ENCODE data around the gene CACNA1B.
A peak's percentile ranks its signal among the peaks of the same experiment; 100 is the strongest.

The CACNA1B gene

GRCh38 chr9:138042640-138043039 lies 165.1 kb downstream of the CACNA1B start:
- no CpG with 5 or more reads among the region's 8 CpGs for WGBS, 2 donors (ENCODE audit: extremely low coverage in 2 of 2, insufficient read length in 2 of 2, insufficient replicate concordance in 1 of 2)
- H4K91ac ChIP-seq (ENCODE audit: low read depth, low read length, poor library complexity): no peak overlapping the region
- H2AK5ac ChIP-seq (ENCODE audit: low read depth, low read length): no peak overlapping the region
- H3K4me2 ChIP-seq (ENCODE audit: insufficient read depth, low read length, poor library complexity, severe bottlenecking): no peak overlapping the region
- no peak overlapping the region for H3K23ac ChIP-seq (ENCODE audit: low read depth, low read length, poor library complexity)
- no peak overlapping the region for H3K4me3 ChIP-seq (ENCODE audit: low read length in 2 of 2)
- H3K36me3 ChIP-seq (replicated peaks in 1 of 2; ENCODE audit: control insufficient read depth in 2 of 2, insufficient read depth in 2 of 2, low read length in 2 of 2): no peaks in the 10 kb centered on the region
- no peaks in the 10 kb centered on the region for H3K27me3 ChIP-seq (ENCODE audit: control insufficient read depth in 3 of 3, insufficient read depth in 3 of 3, low read depth in 1 of 3, low read length in 3 of 3)
- H3K79me1 ChIP-seq (ENCODE audit: low read depth, low read length): no peaks in the 10 kb centered on the region
- H3K9ac ChIP-seq (ENCODE audit: low read depth, low read length, poor library complexity): no peak overlapping the region
- no peak overlapping the region for H3K14ac ChIP-seq (ENCODE audit: low read length)
- no peak overlapping the region for H2BK12ac ChIP-seq (ENCODE audit: low read length)
- H3K27ac ChIP-seq (replicated peaks; ENCODE audit: low read length): no peak overlapping the region
- H2BK15ac ChIP-seq (ENCODE audit: low read length): no peak overlapping the region
- H3K4me1 ChIP-seq (ENCODE audit: control insufficient read depth in 2 of 2, insufficient read depth in 1 of 2, low read depth in 1 of 2, low read length in 2 of 2): no peaks in the 10 kb centered on the region
- H3K4ac ChIP-seq (ENCODE audit: low read length): no peak overlapping the region
- no peak overlapping the region for H2AFZ ChIP-seq (ENCODE audit: low read length)
- H3K18ac ChIP-seq (ENCODE audit: low read length): no peak overlapping the region
- no peaks in the 10 kb centered on the region for H3K9me3 ChIP-seq (replicated peaks in 1 of 2; ENCODE audit: control insufficient read depth in 2 of 2, insufficient read depth in 1 of 2, low read depth in 1 of 2, low read length in 2 of 2)
- H2BK5ac ChIP-seq (ENCODE audit: low read length): no peak overlapping the region
- H4K8ac ChIP-seq (ENCODE audit: low read depth, low read length): no peak overlapping the region
- DNase-seq (ENCODE audit: low spot score): no peak
- no peak overlapping the region for H2BK120ac ChIP-seq (ENCODE audit: low read depth, low read length)

- Histone ChIP-seq H3K4me2 (ENCODE audit: insufficient read depth, low read length, poor library complexity, severe bottlenecking) (no peak overlapping the region), H2BK15ac (ENCODE audit: low read length) (no peak overlapping the region), H3K14ac (ENCODE audit: low read length) (peak overlapping the region; percentile 50), H3K4ac (ENCODE audit: low read length) (no peak overlapping the region), H3K9ac (ENCODE audit: low read depth, low read length, poor library complexity) (peak overlapping the region; percentile 50), H3K23ac (ENCODE audit: low read depth, low read length, poor library complexity) (peak overlapping the region; percentile 86), H4K91ac (ENCODE audit: low read depth, low read length, poor library complexity) (no peak overlapping the region), H3K4me1 (ENCODE audit: control insufficient read depth in 2 of 2, insufficient read depth in 1 of 2, low read depth in 1 of 2, low read length in 2 of 2) (no peaks in the 10 kb centered on the region), H3K79me1 (ENCODE audit: low read depth, low read length) (no peaks in the 10 kb centered on the region), H2BK120ac (ENCODE audit: low read depth, low read length) (peak overlapping the region; percentile 57), H3K27me3 (ENCODE audit: control insufficient read depth in 3 of 3, insufficient read depth in 3 of 3, low read depth in 1 of 3, low read length in 3 of 3) (no peaks in the 10 kb centered on the region), H2BK5ac (ENCODE audit: low read length) (no peak overlapping the region), H3K36me3 (replicated peaks in 1 of 2; ENCODE audit: control insufficient read depth in 2 of 2, insufficient read depth in 2 of 2, low read length in 2 of 2) (no peaks in the 10 kb centered on the region), H3K4me3 (ENCODE audit: low read length in 2 of 2) (no peak overlapping the region), H3K18ac (ENCODE audit: low read length) (no peak overlapping the region), H4K8ac (ENCODE audit: low read depth, low read length) (no peak overlapping the region), H3K9me3 (replicated peaks in 1 of 2; ENCODE audit: control insufficient read depth in 2 of 2, insufficient read depth in 1 of 2, low read depth in 1 of 2, low read length in 2 of 2) (no peaks in the 10 kb centered on the region), H2BK12ac (ENCODE audit: low read length) (no peak overlapping the region), H2AK5ac (ENCODE audit: low read depth, low read length) (no peak overlapping the region), H3K27ac (replicated peaks; ENCODE audit: low read length) (no peak overlapping the region), H2AFZ (ENCODE audit: low read length) (no peak overlapping the region)
- no peak for DNase-seq (ENCODE audit: low spot score)
- no CpG with 5 or more reads among the region's 12 CpGs for WGBS, 2 donors (ENCODE audit: extremely low coverage in 2 of 2, insufficient read length in 2 of 2, insufficient replicate concordance in 1 of 2)
Observed at GRCh38 chr9:138043061-138043410, 165.5 kb downstream of the CACNA1B start.

- no peaks in the 10 kb centered on the region for H3K36me3 ChIP-seq (replicated peaks in 1 of 2; ENCODE audit: control insufficient read depth in 2 of 2, insufficient read depth in 2 of 2, low read length in 2 of 2)
- H2AFZ ChIP-seq (ENCODE audit: low read length): no peak overlapping the region
- no peak overlapping the region for H3K4ac ChIP-seq (ENCODE audit: low read length)
- peak overlapping the region; percentile 2 for H3K18ac ChIP-seq (ENCODE audit: low read length)
- peaks cover 0 to 2% of the 10 kb centered on the region in 2 donors for H3K9me3 ChIP-seq (replicated peaks in 1 of 2; ENCODE audit: control insufficient read depth in 2 of 2, insufficient read depth in 1 of 2, low read depth in 1 of 2, low read length in 2 of 2)
- WGBS, 2 donors (ENCODE audit: extremely low coverage in 2 of 2, insufficient read length in 2 of 2, insufficient replicate concordance in 1 of 2): no CpG with 5 or more reads among the region's 42 CpGs
- H3K79me1 ChIP-seq (ENCODE audit: low read depth, low read length): no peaks in the 10 kb centered on the region
- H3K9ac ChIP-seq (ENCODE audit: low read depth, low read length, poor library complexity): peak overlapping the region; percentile 50
- H3K23ac ChIP-seq (ENCODE audit: low read depth, low read length, poor library complexity): peak overlapping the region; percentile 86
- H3K4me3 ChIP-seq (ENCODE audit: low read length in 2 of 2): peak overlapping the region in 1 of 2 donors; percentile 2
- H2BK15ac ChIP-seq (ENCODE audit: low read length): no peak overlapping the region
- peak overlapping the region; percentile 57 for H2BK120ac ChIP-seq (ENCODE audit: low read depth, low read length)
- H3K27ac ChIP-seq (replicated peaks; ENCODE audit: low read length): no peak overlapping the region
- H2BK5ac ChIP-seq (ENCODE audit: low read length): no peak overlapping the region
- no peak overlapping the region for H2BK12ac ChIP-seq (ENCODE audit: low read length)
- no peak overlapping the region for H2AK5ac ChIP-seq (ENCODE audit: low read depth, low read length)
- H3K27me3 ChIP-seq (ENCODE audit: control insufficient read depth in 3 of 3, insufficient read depth in 3 of 3, low read depth in 1 of 3, low read length in 3 of 3): no peaks in the 10 kb centered on the region
- H3K14ac ChIP-seq (ENCODE audit: low read length): peak overlapping the region; percentile 50
- H4K91ac ChIP-seq (ENCODE audit: low read depth, low read length, poor library complexity): no peak overlapping the region
- DNase-seq (ENCODE audit: low spot score): no peak
- no peak overlapping the region for H3K4me2 ChIP-seq (ENCODE audit: insufficient read depth, low read length, poor library complexity, severe bottlenecking)
- H3K4me1 ChIP-seq (ENCODE audit: control insufficient read depth in 2 of 2, insufficient read depth in 1 of 2, low read depth in 1 of 2, low read length in 2 of 2): no peaks in the 10 kb centered on the region
- H4K8ac ChIP-seq (ENCODE audit: low read depth, low read length): no peak overlapping the region
Observed at GRCh38 chr9:138043411-138044345, 166.1 kb downstream of the CACNA1B start.

GRCh38 chr9:138044485-138045383 lies 167.2 kb downstream of the CACNA1B start:
- no peak overlapping the region for H2BK12ac ChIP-seq (ENCODE audit: low read length)
- no peak overlapping the region for H3K9ac ChIP-seq (ENCODE audit: low read depth, low read length, poor library complexity)
- H3K23ac ChIP-seq (ENCODE audit: low read depth, low read length, poor library complexity): no peak overlapping the region
- no peak overlapping the region for H2BK15ac ChIP-seq (ENCODE audit: low read length)
- no peak overlapping the region for H3K4me2 ChIP-seq (ENCODE audit: insufficient read depth, low read length, poor library complexity, severe bottlenecking)
- no peak overlapping the region for H3K4me3 ChIP-seq (ENCODE audit: low read length in 2 of 2)
- peak overlapping the region; percentile 19 for H4K8ac ChIP-seq (ENCODE audit: low read depth, low read length)
- DNase-seq (ENCODE audit: low spot score): no peak
- H3K27me3 ChIP-seq (ENCODE audit: control insufficient read depth in 3 of 3, insufficient read depth in 3 of 3, low read depth in 1 of 3, low read length in 3 of 3): no peaks in the 10 kb centered on the region
- H2BK5ac ChIP-seq (ENCODE audit: low read length): no peak overlapping the region
- H2BK120ac ChIP-seq (ENCODE audit: low read depth, low read length): no peak overlapping the region
- no peak overlapping the region for H3K27ac ChIP-seq (replicated peaks; ENCODE audit: low read length)
- H3K9me3 ChIP-seq (replicated peaks in 1 of 2; ENCODE audit: control insufficient read depth in 2 of 2, insufficient read depth in 1 of 2, low read depth in 1 of 2, low read length in 2 of 2): peaks cover 0 to 2% of the 10 kb centered on the region in 2 donors
- no peak overlapping the region for H2AFZ ChIP-seq (ENCODE audit: low read length)
- WGBS, 2 donors (ENCODE audit: extremely low coverage in 2 of 2, insufficient read length in 2 of 2, insufficient replicate concordance in 1 of 2): no CpG with 5 or more reads among the region's 18 CpGs
- no peak overlapping the region for H3K4ac ChIP-seq (ENCODE audit: low read length)
- no peak overlapping the region for H3K18ac ChIP-seq (ENCODE audit: low read length)
- H3K14ac ChIP-seq (ENCODE audit: low read length): no peak overlapping the region
- H3K36me3 ChIP-seq (replicated peaks in 1 of 2; ENCODE audit: control insufficient read depth in 2 of 2, insufficient read depth in 2 of 2, low read length in 2 of 2): no peaks in the 10 kb centered on the region
- no peaks in the 10 kb centered on the region for H3K4me1 ChIP-seq (ENCODE audit: control insufficient read depth in 2 of 2, insufficient read depth in 1 of 2, low read depth in 1 of 2, low read length in 2 of 2)
- no peak overlapping the region for H2AK5ac ChIP-seq (ENCODE audit: low read depth, low read length)
- no peaks in the 10 kb centered on the region for H3K79me1 ChIP-seq (ENCODE audit: low read depth, low read length)
- no peak overlapping the region for H4K91ac ChIP-seq (ENCODE audit: low read depth, low read length, poor library complexity)
